CD14-positive monocyte (primary cell): ENCODE data around the gene NUDT1. TPM values are rescaled to one million over a fixed set of nuclear protein-coding genes. Genes with fewer than 3 reads are reported as not detected.

Experiments used
- DNase-seq, 3 donors: peaks; one replicate each; pipeline ENCODE4 v3.0.0-alpha.2; 2011 to 2022
- H2AFZ ChIP-seq: 2 replicates; pipeline ENCODE4 v1.6.0; 2012; ENCODE audit warnings: mild to moderate bottlenecking, low read depth, low read length, inconsistent platforms; ENCODE audit not compliant: insufficient read depth, poor library complexity, severe bottlenecking
- H3K27ac ChIP-seq, 2 donors: 1 replicate in 1 of 2; 2 replicates in 1 of 2; pipeline ENCODE4 v1.5.1; 2012 to 2013; ENCODE audit warnings: low read length in 2 of 2, control low read depth in 1 of 2, inconsistent platforms in 1 of 2, low read depth in 1 of 2, mild to moderate bottlenecking in 1 of 2
- H3K27me3 ChIP-seq, 2 donors: one replicate each; pipeline versions ENCODE4 v1.6.0 to v1.6.1; 2011 to 2013; ENCODE audit warnings: low read length in 2 of 2; ENCODE audit not compliant: control insufficient read depth in 2 of 2, insufficient read depth in 2 of 2
- H3K36me3 ChIP-seq, 2 donors: replicated peaks in 1 of 2; 1 replicate in 1 of 2; 2 replicates in 1 of 2; pipeline versions ENCODE4 v1.5.1 to v1.6.1; 2012 to 2013; ENCODE audit warnings: low read length in 2 of 2, control low read depth in 1 of 2, inconsistent platforms in 1 of 2, mild to moderate bottlenecking in 1 of 2; ENCODE audit not compliant: insufficient read depth in 2 of 2, control insufficient read depth in 1 of 2
- H3K4me1 ChIP-seq, 2 donors: 1 replicate in 1 of 2; 2 replicates in 1 of 2; pipeline versions ENCODE4 v1.5.1 to v1.6.1; 2012 to 2013; ENCODE audit warnings: low read length in 2 of 2, control low read depth in 1 of 2, inconsistent platforms in 1 of 2, mild to moderate bottlenecking in 1 of 2, moderate library complexity in 1 of 2; ENCODE audit not compliant: insufficient read depth in 2 of 2, control insufficient read depth in 1 of 2
- H3K4me2 ChIP-seq: replicated peaks from 2 replicates; pipeline ENCODE3; 2012; ENCODE audit warnings: low read length, moderate library complexity, mild to moderate bottlenecking; ENCODE audit not compliant: poor library complexity, severe bottlenecking; ENCODE audit errors: extremely low read depth
- H3K4me3 ChIP-seq, 3 experiments: fragments of 200-600 bp in 1 of 3; sonication (generic) in 1 of 3; replicated peaks in 1 of 3; 1 replicate in 2 of 3; 2 replicates in 1 of 3; pipeline ENCODE4 v1.5.1; 2011 to 2013; ENCODE audit warnings: low read length in 3 of 3, mild to moderate bottlenecking in 3 of 3, control low read depth in 2 of 3, low read depth in 2 of 3, inconsistent platforms in 1 of 3, moderate library complexity in 1 of 3
- H3K79me2 ChIP-seq: 2 replicates; pipeline ENCODE4 v1.6.0; 2012; ENCODE audit warnings: mild to moderate bottlenecking, control low read depth, inconsistent platforms, low read length, moderate library complexity; ENCODE audit not compliant: insufficient read depth
- H3K9ac ChIP-seq: 2 replicates; pipeline ENCODE4 v1.6.0; 2017; ENCODE audit warnings: low read length, mild to moderate bottlenecking; ENCODE audit not compliant: insufficient read depth, poor library complexity, severe bottlenecking
- H3K9me3 ChIP-seq, 2 donors: replicated peaks in 1 of 2; 1 replicate in 1 of 2; 2 replicates in 1 of 2; pipeline versions ENCODE4 v1.5.1 to v1.6.1; 2012 to 2013; ENCODE audit warnings: low read length in 2 of 2, control low read depth in 1 of 2; ENCODE audit not compliant: control insufficient read depth in 1 of 2, insufficient read depth in 1 of 2
- H4K20me1 ChIP-seq: 2 replicates; pipeline ENCODE4 v1.6.0; 2012; ENCODE audit warnings: mild to moderate bottlenecking, low read length, control low read depth, moderate library complexity; ENCODE audit not compliant: insufficient read depth
- H3K27ac Mint-ChIP-seq, 7 donors: one replicate each; pipeline ENCODE4 v1.8.0; 2020; ENCODE audit warnings: mild to moderate bottlenecking in 7 of 7, mixed read lengths in 7 of 7, moderate library complexity in 6 of 7, inconsistent platforms in 2 of 7
- H3K27me3 Mint-ChIP-seq, 3 donors: one replicate each; pipeline ENCODE4 v1.8.0; 2021 to 2022; ENCODE audit warnings: low read depth in 3 of 3, mild to moderate bottlenecking in 3 of 3, mixed read lengths in 3 of 3, moderate library complexity in 3 of 3, inconsistent platforms in 1 of 3
- H3K36me3 Mint-ChIP-seq, 2 donors: one replicate each; pipeline ENCODE4 v1.8.0; 2020; ENCODE audit warnings: mixed read lengths in 2 of 2, inconsistent platforms in 1 of 2, mild to moderate bottlenecking in 1 of 2
- H3K4me1 Mint-ChIP-seq: one replicate; pipeline ENCODE4 v1.8.0; 2020; ENCODE audit warnings: mild to moderate bottlenecking, mixed read lengths
- H3K4me3 Mint-ChIP-seq, 2 donors: one replicate each; pipeline ENCODE4 v1.8.0; 2020; ENCODE audit warnings: mild to moderate bottlenecking in 2 of 2, mixed read lengths in 2 of 2, moderate library complexity in 1 of 2
- H3K9me3 Mint-ChIP-seq, 7 donors: one replicate each; pipeline ENCODE4 v1.8.0; 2020 to 2022; ENCODE audit warnings: mixed read lengths in 7 of 7, mild to moderate bottlenecking in 6 of 7, moderate library complexity in 6 of 7, inconsistent platforms in 2 of 7
- WGBS: methylation state at CpG from one replicate; pipeline ENCODE4 v1.1.5; 2013; ENCODE audit warnings: missing lambda C conversion rate; ENCODE audit not compliant: insufficient coverage; 5-methylcytosine and 5-hydroxymethylcytosine counted together
- intact Hi-C, 2 donors: fragments of 100-400 bp; cut with micrococcal nuclease; formaldehyde crosslinking; loops; one replicate each; pipeline versions ENCODE4 v1.15.0 to v1.15.1; 2023
- polyA plus RNA-seq, 3 donors: library from polyadenylated mRNA; depleted of rRNA in 1 of 3; unstranded in 2 of 3; stranded (reverse) in 1 of 3; fragments of 300-500 nt in 2 of 3; fragments of >200 nt in 1 of 3; fragmentation: Illumina TruSeq in 2 of 3; gene quantifications; 1 replicate in 2 of 3; 2 replicates in 1 of 3; pipeline ENCODE4 v1.2.3, GENCODE V29; 2012 to 2021
- TF ChIP-seq, protein P1 (sequence below): fragments of 200-600 bp; IDR thresholded peaks from one replicate; pipeline ENCODE4 v1.8.0; 2022; ENCODE audit warnings: antibody characterized with exemption, mild to moderate bottlenecking

Gene NUDT1
- polyA plus RNA-seq, 3 donors = 19.6 to 42.6 (median 40.8) TPM

DNA sequence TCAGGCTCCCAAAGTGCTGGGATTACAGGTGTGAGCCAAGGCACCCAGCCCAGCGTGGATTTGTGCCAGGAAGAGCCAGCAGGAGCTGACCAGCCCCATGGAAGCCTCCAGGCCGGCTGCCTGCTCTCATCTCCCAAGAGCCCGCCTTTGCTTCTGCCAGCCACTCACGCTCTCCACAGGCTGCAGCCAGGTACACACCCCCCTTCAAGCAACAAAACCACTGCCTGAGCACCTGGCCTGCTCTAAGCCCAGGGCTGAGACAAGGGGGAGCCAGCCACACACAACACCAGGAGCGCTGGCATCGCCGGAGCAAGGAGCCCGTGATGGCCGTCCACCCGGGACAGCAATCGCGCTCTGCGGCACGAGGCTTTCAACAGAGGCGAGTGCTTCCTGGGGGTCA is 43.8 kb upstream of the NUDT1 start:
- Mint-ChIP-seq H3K27me3 (peaks cover 0 to 2% (median 1%) of the 10 kb centered on the region in 3 donors), H3K27ac (no peak overlapping the region), H3K4me3 (no peak overlapping the region), H3K36me3 (peaks cover 68 to 84% of the 10 kb centered on the region in 2 donors), H3K9me3 (peaks cover 8 to 27% (median 15%) of the 10 kb centered on the region in 7 donors), H3K4me1 (no peaks in the 10 kb centered on the region)
- peaks cover 13 to 14% of the 10 kb centered on the region in 2 donors for H3K9me3 ChIP-seq
- DNase-seq = no peak
- no peak overlapping the region for H3K4me2 ChIP-seq
- H4K20me1 ChIP-seq = no peaks in the 10 kb centered on the region
- no peaks in the 10 kb centered on the region for H3K4me1 ChIP-seq
- no peaks in the 10 kb centered on the region for H3K79me2 ChIP-seq
- no peak overlapping the region for H3K27ac ChIP-seq
- H3K9ac ChIP-seq = no peak overlapping the region
- intact Hi-C loops = no loop called here
- no peak overlapping the region for H2AFZ ChIP-seq
- H3K27me3 ChIP-seq = no peaks in the 10 kb centered on the region
- no peak overlapping the region for H3K4me3 ChIP-seq
- TF ChIP-seq, protein P1, sequence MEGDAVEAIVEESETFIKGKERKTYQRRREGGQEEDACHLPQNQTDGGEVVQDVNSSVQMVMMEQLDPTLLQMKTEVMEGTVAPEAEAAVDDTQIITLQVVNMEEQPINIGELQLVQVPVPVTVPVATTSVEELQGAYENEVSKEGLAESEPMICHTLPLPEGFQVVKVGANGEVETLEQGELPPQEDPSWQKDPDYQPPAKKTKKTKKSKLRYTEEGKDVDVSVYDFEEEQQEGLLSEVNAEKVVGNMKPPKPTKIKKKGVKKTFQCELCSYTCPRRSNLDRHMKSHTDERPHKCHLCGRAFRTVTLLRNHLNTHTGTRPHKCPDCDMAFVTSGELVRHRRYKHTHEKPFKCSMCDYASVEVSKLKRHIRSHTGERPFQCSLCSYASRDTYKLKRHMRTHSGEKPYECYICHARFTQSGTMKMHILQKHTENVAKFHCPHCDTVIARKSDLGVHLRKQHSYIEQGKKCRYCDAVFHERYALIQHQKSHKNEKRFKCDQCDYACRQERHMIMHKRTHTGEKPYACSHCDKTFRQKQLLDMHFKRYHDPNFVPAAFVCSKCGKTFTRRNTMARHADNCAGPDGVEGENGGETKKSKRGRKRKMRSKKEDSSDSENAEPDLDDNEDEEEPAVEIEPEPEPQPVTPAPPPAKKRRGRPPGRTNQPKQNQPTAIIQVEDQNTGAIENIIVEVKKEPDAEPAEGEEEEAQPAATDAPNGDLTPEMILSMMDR = no peak
- H3K36me3 ChIP-seq = peaks cover 58 to 96% of the 10 kb centered on the region in 2 donors
- WGBS = 97% methylated on average over 11 of the region's 15 CpGs

DNA sequence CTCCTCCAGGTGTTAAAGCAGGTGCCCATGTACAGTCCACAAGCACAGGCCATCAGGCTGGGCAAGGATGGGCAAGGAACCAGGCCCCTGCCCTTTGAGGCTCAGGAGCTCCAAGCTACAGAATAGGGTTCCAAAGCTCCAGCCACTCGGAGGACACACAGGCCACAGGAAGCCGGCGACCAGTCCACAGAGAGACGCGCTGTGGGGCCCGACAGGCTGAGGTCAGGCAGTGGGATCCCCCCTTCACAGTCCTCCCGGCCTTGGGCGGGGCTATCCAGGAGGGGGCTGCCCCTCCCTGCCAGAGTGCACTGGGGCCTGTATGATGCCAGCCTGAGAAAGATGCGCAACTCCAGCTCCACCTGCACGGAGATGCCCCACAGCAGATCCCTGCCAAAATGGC is 43.3 kb upstream of the NUDT1 start:
- Mint-ChIP-seq H3K4me3 (no peak overlapping the region), H3K9me3 (peaks cover 8 to 27% (median 15%) of the 10 kb centered on the region in 7 donors), H3K27me3 (peaks cover 0 to 2% (median 1%) of the 10 kb centered on the region in 3 donors), H3K4me1 (peaks cover 2% of the 10 kb centered on the region), H3K36me3 (peaks cover 69 to 82% of the 10 kb centered on the region in 2 donors), H3K27ac (peak overlapping the region in 1 of 7 donors; percentile 26)
- no peak overlapping the region for H2AFZ ChIP-seq
- TF ChIP-seq, protein P1 = no peak
- WGBS = 94% methylated on average over 10 of the region's 10 CpGs
- H3K9ac ChIP-seq = no peak overlapping the region
- peaks cover 0 to 3% of the 10 kb centered on the region in 2 donors for H3K4me1 ChIP-seq
- peaks cover 13 to 14% of the 10 kb centered on the region in 2 donors for H3K9me3 ChIP-seq
- H3K27me3 ChIP-seq = no peaks in the 10 kb centered on the region
- no peak for DNase-seq
- H3K4me3 ChIP-seq = no peak overlapping the region
- H3K79me2 ChIP-seq = no peaks in the 10 kb centered on the region
- peaks cover 52 to 93% of the 10 kb centered on the region in 2 donors for H3K36me3 ChIP-seq
- intact Hi-C loops = no loop called here
- H3K4me2 ChIP-seq = no peak overlapping the region
- H4K20me1 ChIP-seq = no peaks in the 10 kb centered on the region
- H3K27ac ChIP-seq = no peak overlapping the region
